Measurements from ENCODE around the gene NPBWR2.

NPBWR2 gene

DNA sequence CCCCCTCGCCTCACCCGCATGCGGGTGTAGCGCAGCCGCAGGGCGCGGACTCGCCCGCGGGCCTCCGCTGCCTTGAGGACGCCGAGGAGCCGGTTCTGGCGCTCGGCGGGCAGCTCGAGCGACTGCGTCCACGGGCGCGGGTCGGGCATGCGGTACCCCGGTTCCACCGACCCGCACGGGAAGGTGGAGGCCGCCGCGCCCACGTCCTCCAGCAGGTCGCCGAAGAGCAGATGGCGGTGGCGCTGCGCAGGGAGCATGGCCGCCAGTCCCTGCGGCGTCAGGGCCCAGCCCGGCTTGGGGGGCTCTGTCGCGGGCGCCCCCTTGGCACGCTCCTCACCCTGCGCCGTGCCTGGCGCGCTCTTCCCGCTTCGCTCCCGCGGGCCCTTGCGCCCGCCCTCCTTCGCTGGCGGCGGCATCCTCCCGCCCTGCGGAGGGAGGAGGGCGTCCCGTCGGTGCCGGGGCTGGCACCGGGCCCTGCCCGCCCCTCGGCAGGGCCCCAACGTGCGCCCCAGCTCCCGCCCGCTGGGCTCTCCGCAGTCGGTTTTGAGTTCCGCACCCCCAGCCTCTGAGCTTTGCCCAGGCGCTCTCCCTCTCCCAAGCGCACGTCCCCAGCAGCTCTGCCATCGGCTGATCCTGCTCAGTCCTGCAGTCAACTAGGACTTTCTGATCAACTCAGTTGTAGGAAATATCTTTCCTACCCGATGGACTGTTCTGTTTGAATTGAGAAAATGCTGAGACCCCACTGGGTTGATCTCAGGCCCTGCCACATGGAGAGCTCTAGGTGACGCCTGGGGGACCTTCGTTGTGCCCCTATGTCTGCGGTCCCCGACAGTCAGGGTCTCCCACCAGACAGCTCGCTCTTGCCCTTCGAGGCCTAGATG lies 23.3 kb downstream of the NPBWR2 start, which contains the start of gene LKAAEAR1:
Gene LKAAEAR1, minus strand, starts transcription at position 595 of the 881 bp plus-strand sequence. Its CDS starts 179 bp downstream, at position 416.
- DNase-seq: no peak

DNA sequence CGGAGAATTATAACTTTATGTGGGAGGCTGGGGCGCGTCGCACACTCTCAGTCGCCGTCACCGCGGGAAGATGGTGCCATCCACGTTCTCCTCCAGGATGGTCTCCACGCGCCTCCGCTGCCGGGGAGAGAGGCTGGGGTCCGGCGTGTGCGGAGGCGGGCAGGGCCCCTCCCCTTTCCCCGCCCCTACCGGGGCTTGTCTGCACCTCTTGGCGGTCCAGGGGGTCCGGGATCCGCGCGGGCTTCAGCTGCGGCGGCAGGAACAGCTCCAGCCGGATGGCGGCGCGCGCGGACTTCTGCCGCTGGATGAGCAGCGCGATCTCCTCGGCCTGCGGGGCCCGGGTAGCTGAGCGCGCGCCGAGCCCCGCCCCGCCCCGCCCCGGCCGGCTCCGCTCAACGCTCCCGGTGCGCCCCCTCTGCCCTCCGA lies 24.0 kb downstream of the NPBWR2 start:
- DNase-seq: peak; percentile 78

DNA sequence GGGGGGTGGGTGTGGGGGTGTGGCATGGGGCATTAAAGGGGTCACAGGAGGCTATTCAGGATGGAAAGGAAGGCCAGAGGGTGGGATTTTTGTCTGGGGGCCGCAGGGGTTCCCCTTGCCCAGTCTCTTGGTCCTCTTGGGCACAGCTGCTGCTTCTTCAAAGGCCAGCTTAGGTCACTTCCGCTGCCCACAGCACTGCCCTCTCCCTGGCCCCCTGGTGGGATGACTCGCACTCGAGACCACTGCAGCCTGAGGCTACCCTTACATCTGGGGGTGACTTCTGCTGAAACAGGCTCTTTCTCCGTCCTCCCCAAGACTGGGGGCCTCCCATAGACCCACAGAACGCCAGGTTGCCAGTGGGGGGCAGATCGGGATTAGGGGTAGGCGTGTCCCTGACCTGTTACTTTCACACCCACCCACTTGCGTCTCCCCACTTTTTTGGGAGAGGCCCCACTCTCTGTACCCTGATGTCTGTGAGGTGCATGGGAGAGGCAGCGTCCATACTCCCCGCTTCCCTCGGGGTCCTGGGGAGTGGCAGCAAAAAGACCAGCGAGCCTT lies 24.5 kb downstream of the NPBWR2 start:
- DNase-seq: no peak

DNA sequence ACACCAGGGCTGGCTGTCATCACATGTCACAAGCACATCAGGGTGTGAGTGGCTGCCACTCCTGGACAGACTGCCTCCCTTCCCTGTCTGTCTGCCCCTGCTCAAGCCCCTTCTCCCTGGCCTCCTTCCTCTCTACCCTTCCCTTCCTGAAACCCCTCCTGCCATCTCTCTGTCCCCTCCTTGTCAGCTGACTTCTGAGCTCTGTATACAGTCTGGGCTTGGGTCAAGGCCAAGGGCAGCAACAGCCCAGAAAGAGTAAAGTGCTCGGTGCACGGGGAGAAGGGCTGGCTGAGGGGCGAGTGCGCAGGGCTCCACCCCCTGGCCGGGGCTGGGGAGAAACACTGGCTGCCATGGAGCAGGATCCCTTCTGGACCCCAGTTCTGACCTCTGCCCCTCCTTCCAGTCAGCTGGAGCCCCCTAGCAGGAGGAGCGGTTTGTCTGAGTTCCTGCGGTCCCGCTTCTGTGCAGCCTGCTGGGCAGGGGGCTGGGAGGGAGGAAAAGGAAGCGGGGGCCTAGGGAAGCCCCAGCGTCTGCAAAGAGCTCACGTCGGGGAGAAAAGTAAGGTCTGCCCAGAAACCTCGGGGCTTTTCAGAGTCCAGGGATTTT lies 25.1 kb downstream of the NPBWR2 start:
- no peak for DNase-seq

DNA sequence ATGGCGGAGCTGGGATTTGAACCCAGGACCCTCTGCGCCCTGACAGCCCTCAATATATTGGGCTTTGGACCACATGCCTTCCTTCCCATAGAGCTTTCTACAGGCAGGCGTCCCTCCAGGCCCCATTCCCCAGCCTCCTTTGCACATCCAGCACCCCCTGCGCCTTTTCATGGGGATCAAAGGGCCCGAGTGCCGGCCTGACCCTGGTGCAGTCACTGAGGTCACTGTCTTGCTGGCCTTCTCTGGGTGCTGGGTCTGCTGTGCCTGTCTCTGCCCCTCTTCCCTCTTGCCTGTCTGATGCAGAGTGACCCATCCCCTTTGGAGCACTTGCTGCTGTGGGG lies 25.8 kb downstream of the NPBWR2 start:
- no peak for DNase-seq

DNA sequence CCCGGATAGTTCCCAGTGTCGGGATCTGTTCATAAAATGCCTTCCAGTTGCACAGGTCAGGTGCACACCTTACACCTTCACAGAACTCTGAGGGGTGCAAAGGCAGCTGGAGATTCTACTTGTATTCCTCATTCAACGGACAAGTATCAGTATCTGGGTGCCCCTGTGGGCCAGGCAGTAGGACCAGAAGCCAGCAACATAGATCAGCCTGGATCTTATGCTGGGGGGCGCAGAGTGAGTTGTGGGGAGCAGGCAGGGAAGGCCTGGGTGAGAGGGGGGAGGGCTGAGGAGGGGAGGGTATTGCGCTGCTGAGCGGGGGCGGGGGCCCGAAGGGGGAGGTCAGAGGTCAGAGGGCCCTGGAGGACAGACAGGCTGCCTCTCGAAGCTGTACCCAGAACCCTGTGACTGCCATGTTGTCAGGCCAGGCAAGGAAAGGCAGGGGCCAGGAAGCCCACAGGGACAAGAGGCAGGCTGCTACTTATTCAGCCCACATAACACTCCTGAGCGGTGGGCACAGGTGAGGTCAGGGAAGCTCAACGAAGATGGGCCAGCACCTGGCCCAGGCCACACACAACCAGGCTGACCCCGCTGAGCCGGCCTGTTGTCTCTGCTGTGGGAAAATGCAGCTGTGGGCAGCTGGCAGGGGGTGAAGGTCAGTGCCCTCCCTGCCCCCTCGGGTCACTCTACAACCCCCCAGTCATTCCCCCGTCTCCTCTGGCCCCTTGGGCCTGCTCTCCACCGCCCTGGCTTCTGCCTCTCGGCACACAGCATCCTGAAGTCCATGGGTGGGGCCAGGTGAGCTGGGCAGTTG lies 26.3 kb downstream of the NPBWR2 start:
- no peak for DNase-seq

DNA sequence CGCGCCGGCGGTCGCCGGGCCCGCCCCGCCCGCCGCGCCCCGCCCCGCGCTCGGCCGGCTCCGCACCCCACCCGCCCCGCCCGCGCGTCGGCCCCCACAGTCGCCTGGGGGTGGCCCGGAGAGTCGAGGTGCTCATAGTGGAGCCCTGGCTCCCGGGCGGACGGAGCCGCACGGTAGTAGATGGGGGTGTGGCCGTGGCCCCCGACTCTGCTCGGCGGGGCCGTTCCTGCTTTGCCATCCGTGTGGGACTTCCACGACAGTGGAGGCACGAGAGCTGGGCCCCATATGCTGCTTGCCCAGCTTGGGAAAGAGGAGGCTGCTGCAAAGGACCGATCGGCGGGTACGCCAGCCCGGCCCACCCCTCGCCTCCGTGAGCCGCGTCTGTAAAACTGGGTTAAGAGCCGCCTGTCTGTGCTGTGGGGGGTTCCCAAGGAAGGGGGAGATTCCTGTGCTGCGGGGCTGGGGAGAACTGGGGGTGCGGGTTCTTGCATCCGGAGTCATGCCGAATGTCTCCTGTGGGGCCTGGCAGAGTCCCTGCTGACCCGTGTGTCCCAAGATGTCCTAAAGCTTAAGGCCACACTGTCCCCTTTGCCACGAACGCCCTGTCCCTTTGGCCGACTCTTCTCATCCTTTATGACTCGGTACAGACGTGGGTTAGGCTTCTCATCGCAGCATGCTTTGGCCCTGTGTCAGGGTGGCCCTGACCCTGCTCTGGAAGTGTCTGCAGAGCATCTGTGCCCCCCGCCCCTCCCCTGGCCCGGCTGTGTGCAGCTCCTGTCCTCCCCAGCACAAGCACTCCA lies 27.2 kb downstream of the NPBWR2 start, which contains the start of gene OPRL1:
Gene OPRL1, plus strand, starts transcription at position 70 of the 800 bp plus-strand sequence. CDS start 12,639 bp downstream, outside the sequence.
- DNase-seq: peak; percentile 57

DNA sequence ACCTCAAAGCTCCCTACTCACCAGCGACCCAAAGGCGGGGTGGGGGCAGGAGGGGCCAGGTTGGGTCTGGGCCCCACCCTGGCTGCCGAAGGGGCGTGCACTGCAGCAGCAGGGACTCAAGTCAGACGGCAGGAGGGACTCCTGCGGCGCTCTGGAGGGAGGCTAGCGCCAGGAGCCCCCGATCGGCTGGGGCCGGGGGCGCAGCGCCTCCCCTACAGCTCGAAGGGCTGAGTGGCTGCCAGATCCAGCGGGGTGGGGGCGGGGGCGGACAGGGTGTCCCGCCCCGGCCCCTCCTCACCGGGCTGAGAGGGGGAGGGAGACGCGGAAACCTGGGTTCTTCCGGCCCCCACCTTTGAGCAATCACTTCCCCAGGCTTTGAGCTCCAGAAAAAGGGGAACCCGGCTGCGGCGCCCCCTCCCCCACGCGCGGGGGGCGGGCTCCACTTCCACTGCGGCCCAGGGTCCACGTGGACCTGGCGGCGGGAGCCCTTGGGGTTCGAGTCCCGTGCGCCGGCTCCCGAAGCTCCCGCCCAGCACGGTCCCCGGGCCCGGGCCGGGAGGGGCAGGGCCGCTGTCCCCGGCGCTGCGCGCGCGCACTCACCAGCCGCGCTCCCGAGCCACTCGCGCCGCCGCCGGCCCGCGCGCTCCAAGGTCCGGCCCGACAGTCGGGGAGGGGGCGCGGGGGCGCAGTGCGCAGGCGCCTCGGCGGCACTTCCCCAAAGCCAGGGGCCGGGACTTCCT lies 27.9 kb downstream of the NPBWR2 start, which contains the start of gene RGS19:
Gene RGS19, minus strand, starts transcription at position 246 of the 740 bp plus-strand sequence. CDS start 2,632 bp downstream, outside the sequence.
- peak; percentile 77 for DNase-seq

DNA sequence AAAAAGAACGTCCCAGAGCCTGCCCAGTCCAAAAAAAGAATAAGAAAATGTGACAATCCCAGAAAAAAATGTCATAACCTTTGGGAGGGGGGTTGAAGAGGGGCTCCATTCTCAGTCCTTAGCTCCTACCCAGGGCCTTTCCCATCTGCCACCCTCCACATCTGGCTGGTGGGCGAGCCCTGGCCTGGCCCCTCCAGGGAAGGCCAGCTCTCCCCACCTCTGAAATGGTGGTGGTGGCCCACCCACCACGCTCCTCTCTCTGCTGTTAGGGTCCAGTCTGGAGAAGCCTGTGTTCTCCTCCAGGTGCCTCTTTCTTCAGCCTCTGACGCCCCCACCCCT lies 28.5 kb downstream of the NPBWR2 start:
- no peak for DNase-seq

DNA sequence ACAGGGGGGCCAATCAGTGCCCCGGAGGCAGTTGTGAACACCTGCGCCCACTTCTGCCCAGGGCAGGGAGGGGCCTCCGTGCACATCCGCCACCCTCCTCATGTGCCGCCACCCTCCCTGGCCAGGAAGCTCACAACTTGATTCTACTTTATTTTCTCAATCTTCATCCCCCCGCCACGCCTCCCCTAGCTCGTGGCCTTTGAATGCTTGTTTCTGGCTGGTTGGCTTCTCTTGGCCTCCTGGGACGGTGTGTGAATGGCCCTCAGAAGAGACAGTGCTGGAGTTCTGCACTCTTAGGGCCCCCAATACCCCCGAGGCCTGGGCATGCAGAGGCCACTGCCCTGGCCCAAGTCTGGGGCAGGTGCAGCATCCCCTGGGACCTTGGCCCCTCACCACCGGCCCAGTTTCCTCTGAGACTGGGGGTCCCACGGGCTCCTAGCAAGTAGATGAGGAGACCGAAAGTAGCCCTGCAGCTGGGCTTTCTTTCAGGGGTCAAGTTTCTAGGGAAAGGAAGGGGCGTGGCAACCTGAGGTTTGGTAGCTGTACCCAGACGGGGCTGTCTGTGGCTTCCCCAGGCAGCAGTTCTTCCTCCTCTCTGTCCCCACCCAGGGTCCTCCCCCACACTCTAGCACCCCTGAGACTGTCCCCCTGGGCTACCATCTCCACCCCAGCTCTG lies 29.4 kb downstream of the NPBWR2 start:
- peak; percentile 63 for DNase-seq

DNA sequence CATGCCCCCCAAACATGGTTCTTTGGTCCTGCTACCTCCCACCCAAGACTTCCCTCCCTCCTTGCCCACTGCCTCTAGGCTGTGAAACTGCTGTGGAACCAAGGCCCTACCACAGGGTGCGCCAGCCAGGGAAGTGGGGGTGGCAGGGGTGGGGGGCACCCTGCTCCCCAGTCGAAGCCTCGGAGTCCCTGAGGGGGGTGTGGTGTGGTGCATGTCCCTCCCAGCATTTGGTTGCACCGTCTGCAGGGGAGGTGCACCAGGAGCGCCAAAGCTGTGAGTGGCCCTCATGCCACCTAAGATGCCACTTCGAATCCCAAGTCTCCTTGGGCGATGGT lies 29.9 kb downstream of the NPBWR2 start:
- no peak for DNase-seq

DNA sequence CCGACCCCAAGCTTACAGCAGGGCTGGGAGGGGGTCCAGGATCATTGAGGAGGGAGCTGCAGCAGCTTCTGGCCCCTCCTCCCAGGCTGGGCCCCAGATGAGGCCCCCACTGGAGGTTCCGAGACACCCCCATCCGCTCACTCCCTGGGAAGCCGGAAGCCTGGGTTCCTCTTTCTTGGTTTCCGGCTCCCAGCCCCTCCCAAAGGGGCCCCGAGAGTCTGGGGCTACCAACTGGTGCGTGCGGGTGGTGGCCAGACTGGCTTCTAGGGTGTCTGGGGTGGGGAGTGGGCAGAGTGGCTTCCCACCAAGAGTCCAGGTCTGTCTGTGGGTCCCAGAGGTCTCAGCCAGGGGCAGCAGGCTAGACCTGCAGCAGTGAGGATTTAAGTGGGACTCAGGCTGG lies 30.3 kb downstream of the NPBWR2 start:
- DNase-seq: peak; percentile 42

DNA sequence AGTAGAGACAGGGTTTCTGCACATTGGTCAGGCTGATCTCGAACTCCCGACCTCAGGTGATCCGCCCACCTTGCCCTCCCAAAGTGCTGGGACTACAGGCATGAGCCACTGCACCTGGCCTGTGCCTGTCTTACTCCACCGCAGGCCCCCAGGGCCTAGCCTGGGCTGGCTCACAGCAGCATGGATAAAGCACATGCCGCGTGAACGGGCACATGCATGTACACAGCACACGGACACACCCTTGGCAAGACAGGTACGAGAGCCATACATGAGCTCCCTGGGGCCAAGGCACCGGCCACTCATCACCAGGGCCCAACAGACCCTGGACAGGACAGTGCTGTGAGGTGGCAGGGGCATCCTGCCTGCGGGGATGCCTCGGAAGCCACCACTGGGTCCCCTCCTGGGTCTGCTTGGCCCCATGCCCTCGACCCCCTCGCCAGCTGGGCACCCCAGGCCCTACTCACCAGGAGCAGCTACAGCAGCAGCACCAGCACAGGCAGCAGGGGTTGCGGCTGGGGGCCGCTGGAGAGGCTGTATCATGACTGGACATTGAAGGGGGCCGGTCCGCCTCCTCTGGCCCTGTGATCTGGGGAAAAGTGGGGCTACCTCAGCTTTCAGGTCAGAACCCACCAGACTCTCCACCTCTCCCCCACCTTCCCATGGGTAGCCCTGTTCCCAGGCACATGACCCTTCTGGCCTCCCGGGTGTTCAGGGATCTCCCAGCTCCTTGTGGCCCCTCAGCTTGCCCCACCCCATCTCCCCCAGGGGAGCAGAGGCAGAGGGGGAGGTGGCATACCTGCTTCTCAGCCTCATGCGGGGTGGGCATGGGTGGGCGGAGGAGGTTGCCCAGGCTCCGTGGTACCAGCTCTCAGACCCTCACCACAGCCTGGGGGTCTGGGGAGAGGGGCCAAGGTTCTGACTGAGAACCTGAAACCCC lies 31.0 kb downstream of the NPBWR2 start:
- DNase-seq: no peak

DNA sequence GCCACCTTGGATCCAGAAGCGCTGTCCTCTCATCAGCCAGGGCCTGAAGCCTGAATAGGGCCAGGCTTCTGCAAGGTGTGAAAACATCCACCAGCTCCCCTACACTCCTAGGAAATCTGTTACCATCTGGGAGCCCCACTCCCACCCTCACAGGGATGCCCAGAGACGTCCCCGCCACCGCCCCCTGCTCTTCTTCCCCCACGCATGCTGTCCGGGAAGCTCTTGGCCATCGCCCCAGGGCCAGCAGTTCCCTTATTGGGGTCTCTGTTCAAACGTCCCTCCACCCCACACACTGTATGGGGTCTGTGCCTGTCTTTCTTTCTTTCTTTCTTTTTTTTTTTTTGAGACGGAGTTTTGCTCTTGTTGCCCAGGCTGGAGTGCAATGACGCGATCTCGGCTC lies 31.8 kb downstream of the NPBWR2 start:
- no peak for DNase-seq

DNA sequence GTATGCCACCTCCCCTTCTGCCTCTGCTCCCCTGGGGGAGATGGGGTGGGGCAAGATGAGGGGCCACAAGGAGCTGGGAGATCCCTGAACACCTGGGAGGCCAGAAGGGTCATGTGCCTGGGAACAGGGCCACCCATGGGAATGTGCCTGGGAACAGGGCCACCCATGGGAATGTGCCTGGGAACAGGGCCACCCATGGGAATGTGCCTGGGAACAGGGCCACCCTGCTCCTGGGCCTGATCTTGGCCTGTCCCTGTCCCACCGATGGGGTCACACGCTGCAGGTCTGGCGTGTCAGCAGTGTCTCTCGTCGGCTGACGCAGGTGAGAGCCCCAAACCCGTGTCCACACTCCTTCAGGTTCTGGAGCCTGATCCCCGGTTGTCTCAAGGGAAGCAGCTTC lies 32.4 kb downstream of the NPBWR2 start:
- DNase-seq: no peak

DNA sequence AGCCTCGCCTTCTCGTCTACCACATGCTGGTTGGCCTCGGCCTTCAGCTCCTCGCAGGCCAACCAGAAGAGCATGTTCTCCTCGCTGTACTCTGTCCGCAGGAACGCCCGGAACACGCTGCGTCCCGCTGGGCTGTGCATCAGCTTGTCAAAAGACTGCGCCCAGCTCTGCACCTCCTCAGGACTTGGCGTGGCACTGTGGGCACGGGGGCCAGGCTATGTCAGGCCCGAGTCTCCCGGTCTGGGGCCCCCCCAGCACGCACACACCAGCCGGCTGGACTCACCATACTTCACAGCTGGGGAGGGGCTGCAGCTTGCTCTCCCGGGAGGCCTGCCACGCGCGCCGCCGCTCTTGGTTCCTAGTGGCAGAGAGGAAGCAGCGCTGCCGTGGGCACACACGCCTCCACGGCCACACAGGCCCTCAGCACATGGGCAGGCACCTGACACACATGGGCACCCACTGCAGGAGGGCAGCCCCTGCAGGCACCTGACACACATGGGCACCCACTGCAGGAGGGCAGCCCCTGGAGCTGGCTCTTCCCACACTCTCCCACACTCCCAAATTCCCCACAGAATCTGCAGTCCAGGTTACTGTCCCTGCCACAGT lies 33.1 kb downstream of the NPBWR2 start:
- no peak for DNase-seq

DNA sequence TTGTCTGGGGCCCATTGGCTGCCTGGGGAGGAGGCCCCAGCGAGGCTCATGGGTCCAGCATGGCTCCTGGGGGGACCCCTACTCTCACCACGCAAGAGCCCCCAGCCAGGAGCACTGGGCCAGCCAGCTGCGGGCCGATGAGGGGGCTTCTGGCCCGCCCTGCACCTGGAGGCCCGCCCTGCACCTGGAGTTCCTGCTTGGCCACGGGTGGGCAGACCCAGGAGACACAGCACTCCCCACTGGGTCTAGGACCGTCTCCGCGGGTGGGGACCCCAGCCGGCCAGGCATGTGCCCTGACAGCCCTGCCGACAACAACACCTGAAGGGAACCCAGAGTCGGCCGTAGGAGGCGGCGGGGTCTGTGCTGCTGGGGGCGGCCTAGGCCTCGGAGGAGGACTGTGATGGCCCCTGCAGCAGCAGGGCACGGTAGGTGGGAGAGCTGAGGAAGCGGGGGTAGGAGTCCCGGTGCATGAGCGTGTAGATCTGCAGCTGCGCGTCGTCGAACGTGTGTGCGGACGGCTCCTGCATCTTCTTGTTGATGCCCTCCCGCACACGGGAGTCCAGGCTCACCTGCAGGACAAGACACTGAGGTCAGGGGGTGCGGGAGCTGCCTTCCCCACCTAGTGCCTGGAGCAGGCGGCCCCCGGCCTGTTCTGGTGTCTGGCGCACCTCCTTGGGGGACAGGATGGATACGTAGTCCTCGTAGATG lies 33.7 kb downstream of the NPBWR2 start:
- DNase-seq: no peak

DNA sequence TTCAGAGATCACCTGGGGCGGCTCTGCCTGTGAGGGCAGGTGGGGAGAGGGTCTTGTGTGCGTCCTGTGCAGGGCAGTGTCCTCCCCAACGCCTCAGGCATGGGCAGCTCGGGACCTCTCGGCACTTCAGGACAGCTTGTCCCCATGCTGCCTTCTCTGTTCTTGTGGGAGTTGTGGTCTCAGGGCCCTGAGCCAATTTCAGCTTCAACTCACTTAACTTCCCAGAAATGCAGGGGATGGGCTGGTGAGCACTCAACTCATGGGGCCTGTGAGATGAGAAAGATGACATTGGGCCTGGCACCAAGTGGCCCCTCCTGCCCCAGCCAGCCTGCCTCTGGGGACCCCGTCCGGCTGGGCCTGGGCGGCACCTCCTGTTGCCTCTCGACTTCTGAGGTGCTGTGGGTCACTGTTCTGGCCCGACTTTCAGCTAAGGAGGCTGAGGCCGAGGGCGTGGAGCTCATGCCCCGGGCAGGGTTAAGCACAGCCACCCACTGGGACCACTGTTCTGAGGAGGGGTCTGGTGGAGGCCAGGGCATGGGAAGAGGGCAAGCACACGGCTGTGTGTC lies 34.8 kb downstream of the NPBWR2 start:
- no peak for DNase-seq

Measured in CD4-positive, alpha-beta T cell treated with Interleukin-12 subunit alpha and Interleukin-12 subunit beta, for 1 hour (primary cell).